Cardiac muscle cell (in vitro differentiated cells and primary cell): Measurements from ENCODE around the gene SLC39A11. TPM values are rescaled to one million over a fixed set of nuclear protein-coding genes. Genes with fewer than 3 reads are reported as not detected.

Experiments
- DNase-seq, 2 donors: peaks; one replicate each; pipeline versions ENCODE4 v3.0.0 to v3.0.0-alpha.2; 2010 to 2017; ENCODE audit warnings: low read depth in 1 of 2, low spot score in 1 of 2
- H3K27ac ChIP-seq: fragments of 200-600 bp; sonication (generic); 2 replicates; pipeline ENCODE4 v1.5.1; 2016
- H3K27me3 ChIP-seq: fragments of 200-600 bp; sonication (generic); 2 replicates; pipeline ENCODE4 v1.6.0; 2016; ENCODE audit warnings: control low read depth
- H3K36me3 ChIP-seq: fragments of 200-600 bp; sonication (generic); 2 replicates; pipeline ENCODE4 v1.5.1; 2016; ENCODE audit warnings: control low read depth
- H3K4me1 ChIP-seq: fragments of 200-600 bp; sonication (generic); 2 replicates; pipeline ENCODE4 v1.8.1; 2017; ENCODE audit warnings: low read depth, mild to moderate bottlenecking, mixed run types
- H3K4me3 ChIP-seq: fragments of 200-600 bp; sonication (generic); 2 replicates; pipeline ENCODE4 v1.5.1; 2016; ENCODE audit warnings: mild to moderate bottlenecking
- H3K9me3 ChIP-seq: fragments of 200-600 bp; sonication (generic); 2 replicates; pipeline ENCODE4 v1.5.1; 2017; ENCODE audit warnings: low read depth, mild to moderate bottlenecking, control low read depth
- CTCF ChIP-seq: IDR thresholded peaks from 2 replicates; pipeline ENCODE4 v1.5.1; 2012; ENCODE audit warnings: low read depth, mild to moderate bottlenecking, low read length
- polyA plus RNA-seq: library from polyadenylated mRNA; unstranded; fragments of >200 nt; fragmentation: Nextera tagmentation; extraction: Ambion mirVana; gene quantifications from 2 replicates; pipeline ENCODE4 v1.2.1, GENCODE V29; 2016
- total RNA-seq: library from RNA; depleted of rRNA; stranded (reverse); fragments of >200 nt; gene quantifications from 2 replicates; pipeline ENCODE4 v1.2.3, GENCODE V29; 2016

SLC39A11 gene
- total and polyA plus RNA-seq, 2 experiments from 2014 or later: 5.9 to 11.7 TPM

- H3K36me3 ChIP-seq: no peaks in the 10 kb centered on the region
- TF ChIP-seq CTCF: no peak
- DNase-seq: no peak
- H3K27me3 ChIP-seq: no peaks in the 10 kb centered on the region
- no peaks in the 10 kb centered on the region for H3K4me1 ChIP-seq
- no peak overlapping the region for H3K4me3 ChIP-seq
- no peaks in the 10 kb centered on the region for H3K9me3 ChIP-seq
- no peak overlapping the region for H3K27ac ChIP-seq
Measured at GRCh38 chr17:73119631-73120030, 27.1 kb upstream of the SLC39A11 start.

GRCh38 chr17:73118951-73119391, 26.5 kb upstream of the SLC39A11 start:
- Histone ChIP-seq H3K4me3 (no peak overlapping the region), H3K36me3 (no peaks in the 10 kb centered on the region), H3K27ac (no peak overlapping the region), H3K4me1 (no peaks in the 10 kb centered on the region), H3K9me3 (no peaks in the 10 kb centered on the region), H3K27me3 (no peaks in the 10 kb centered on the region)
- no peak for DNase-seq
- no peak for TF ChIP-seq CTCF

GRCh38 chr17:73118139-73118538, 25.7 kb upstream of the SLC39A11 start:
- no peaks in the 10 kb centered on the region for H3K9me3 ChIP-seq
- TF ChIP-seq CTCF: no peak
- DNase-seq: no peak

GRCh38 chr17:73112246-73112645, 19.8 kb upstream of the SLC39A11 start:
- Histone ChIP-seq H3K27ac (no peak overlapping the region), H3K36me3 (no peaks in the 10 kb centered on the region), H3K27me3 (no peaks in the 10 kb centered on the region), H3K4me1 (no peaks in the 10 kb centered on the region), H3K9me3 (no peaks in the 10 kb centered on the region), H3K4me3 (no peak overlapping the region)
- DNase-seq: no peak
- TF ChIP-seq CTCF: no peak

More at GRCh38 chr17:73118139-73118538, 25.7 kb upstream of the SLC39A11 start:
- Histone ChIP-seq H3K4me3 (no peak overlapping the region), H3K36me3 (no peaks in the 10 kb centered on the region), H3K4me1 (no peaks in the 10 kb centered on the region), H3K27ac (no peak overlapping the region), H3K27me3 (no peaks in the 10 kb centered on the region)

GRCh38 chr17:73111386-73111785, 18.9 kb upstream of the SLC39A11 start:
- no peak for DNase-seq
- Histone ChIP-seq H3K4me3 (no peak overlapping the region), H3K4me1 (no peaks in the 10 kb centered on the region), H3K27ac (no peak overlapping the region), H3K9me3 (no peaks in the 10 kb centered on the region), H3K36me3 (no peaks in the 10 kb centered on the region), H3K27me3 (no peaks in the 10 kb centered on the region)
- TF ChIP-seq CTCF: no peak

- TF ChIP-seq CTCF: no peak
- Histone ChIP-seq H3K4me1 (no peaks in the 10 kb centered on the region), H3K27me3 (no peaks in the 10 kb centered on the region), H3K36me3 (no peaks in the 10 kb centered on the region), H3K9me3 (no peaks in the 10 kb centered on the region), H3K27ac (no peak overlapping the region), H3K4me3 (no peak overlapping the region)
- no peak for DNase-seq
Measured at GRCh38 chr17:73107191-73107590, 14.7 kb upstream of the SLC39A11 start.
